Suprapubic skin (tissue), 3 donors: ENCODE data around the gene PHOX2A.

Experiments used
- CTCF ChIP-seq, 2 donors: fragments of 200-600 bp in 1 of 2; fragments of 450-650 bp in 1 of 2; sonication (generic) in 1 of 2; IDR thresholded peaks; one replicate each; pipeline ENCODE4 v1.5.1; 2016 to 2019; ENCODE audit warnings: antibody characterized with exemption in 2 of 2, mild to moderate bottlenecking in 1 of 2, moderate library complexity in 1 of 2
- EP300 ChIP-seq: sonication (generic); formaldehyde crosslinking; IDR thresholded peaks from one replicate; pipeline ENCODE4 v1.6.1; 2017; ENCODE audit warnings: antibody characterized with exemption
- POLR2A ChIP-seq, 2 donors: fragments of 450-650 bp; IDR thresholded peaks; one replicate each; pipeline ENCODE4 v1.6.1; 2017; ENCODE audit warnings: antibody characterized with exemption in 2 of 2, mild to moderate bottlenecking in 2 of 2, moderate library complexity in 2 of 2

GRCh38 chr11:72267956-72268617 lies 24.1 kb upstream of the PHOX2A start:
- no peak for TF ChIP-seq CTCF (IDR thresholded peaks at IDR 0.05)
- no peak for TF ChIP-seq EP300
- no peak for TF ChIP-seq POLR2A (IDR thresholded peaks at IDR 0.05)
